HL-60 (cell line): ENCODE measurements around the gene GFPT1.

ENCODE experiments used
- DNase-seq, 2 experiments: peaks; one replicate each; pipeline ENCODE4 v3.0.0-alpha.2; 2010 to 2020; ENCODE audit warnings: low read depth in 1 of 2, low spot score in 1 of 2
- H3K27ac ChIP-seq: fragments of 250-450 bp; sonication (Bioruptor Pico); replicated peaks from 2 replicates; pipeline ENCODE4 v1.5.1; 2020; ENCODE audit warnings: mild to moderate bottlenecking, moderate library complexity
- H3K27me3 ChIP-seq: fragments of 250-450 bp; sonication (Bioruptor Pico); 2 replicates; pipeline ENCODE4 v1.5.1; 2021; ENCODE audit warnings: mild to moderate bottlenecking, moderate library complexity; ENCODE audit not compliant: insufficient read depth, poor library complexity, severe bottlenecking
- H3K4me3 ChIP-seq: replicated peaks from 2 replicates; pipeline ENCODE4 v1.5.1; 2011; ENCODE audit warnings: mild to moderate bottlenecking, control low read depth, low read length; ENCODE audit not compliant: insufficient read depth
- GABPA ChIP-seq: IDR thresholded peaks from 2 replicates; pipeline ENCODE4 v1.6.1; 2012; ENCODE audit warnings: low read depth
- POLR2AphosphoS5 ChIP-seq: IDR thresholded peaks from 2 replicates; pipeline ENCODE4 v1.6.1; 2012; ENCODE audit warnings: low read depth
- REST ChIP-seq: IDR thresholded peaks from 2 replicates; pipeline ENCODE4 v1.6.1; 2012; ENCODE audit warnings: low read depth; ENCODE audit not compliant: insufficient replicate concordance
- SPI1 ChIP-seq: IDR thresholded peaks from 2 replicates; pipeline ENCODE4 v1.6.1; 2012; ENCODE audit warnings: low read depth, mild to moderate bottlenecking, borderline replicate concordance
- long read RNA-seq: library from polyadenylated mRNA; unstranded; transcript quantifications from one replicate; pipeline ENCODE4 v2.0.0, GENCODE V29; 2020
- TF ChIP-seq, protein P1 (sequence below): IDR thresholded peaks from one replicate; pipeline ENCODE4 v1.5.1; 2011; ENCODE audit warnings: low read length, control low read depth, inconsistent platforms; ENCODE audit not compliant: insufficient read depth

The GFPT1 gene
- long read RNA-seq, full-length matches to known transcripts, result 425 of 477 reads
- long read RNA-seq, partial matches to known transcripts, result 21 of 477 reads
- long read RNA-seq, other reads (novel, unspliced or antisense), result 31 of 477 reads

DNA sequence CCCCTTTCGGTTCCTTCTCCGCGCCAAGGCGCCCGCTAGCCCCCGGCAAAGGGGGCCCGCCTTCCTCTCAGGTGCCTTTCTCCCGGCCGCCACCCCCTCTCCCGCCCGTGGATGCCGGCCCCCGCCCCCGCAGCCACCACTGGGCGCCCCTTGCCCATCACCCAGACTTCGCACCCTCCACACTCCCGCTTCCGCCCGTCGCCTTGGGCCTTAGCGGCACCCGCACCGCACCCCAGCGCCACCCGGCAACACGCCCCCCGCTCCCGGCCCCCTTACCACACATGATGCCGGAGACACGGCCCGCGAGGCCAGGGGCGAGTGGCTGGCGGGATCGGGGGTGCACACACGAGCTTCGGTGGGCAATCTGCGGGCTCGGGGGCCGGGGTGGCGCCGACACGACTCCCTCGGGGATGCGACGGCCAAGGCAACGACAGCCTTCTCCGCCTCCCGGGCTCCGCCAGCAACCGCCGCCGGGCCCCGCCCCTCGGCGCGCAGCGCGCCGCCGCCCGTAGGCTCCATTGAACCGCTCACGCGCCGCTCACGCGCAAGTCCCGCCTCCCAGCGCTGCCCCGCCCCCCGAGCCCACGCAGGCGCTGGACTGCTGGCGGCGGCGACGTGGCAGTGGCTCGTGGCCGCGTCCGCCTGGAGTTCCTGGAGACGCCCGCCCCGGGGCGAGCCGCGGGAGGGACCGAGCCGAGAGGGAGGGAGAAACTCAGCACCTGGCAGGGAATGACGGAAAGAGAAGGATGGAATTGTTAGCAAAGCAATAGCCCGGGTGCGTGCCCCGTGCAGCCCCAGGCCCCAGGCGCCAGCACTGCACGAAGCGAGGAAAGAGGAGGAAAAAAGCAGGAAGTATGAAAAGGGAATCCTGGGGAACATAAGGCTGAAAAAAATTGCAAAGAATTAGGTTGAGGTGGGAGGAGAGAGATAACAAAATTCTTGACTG lies at the start of gene GFPT1:
TSS of gene GFPT1 (minus strand) at position 439 of the 946 bp plus-strand sequence. CDS start at position 283, 156 bp downstream.
- peak; percentile 79 to 90 for DNase-seq
- Histone ChIP-seq H3K27me3 (no peaks in the 10 kb centered on the region), H3K4me3 (peak within 1 kb of the TSS; percentile 99), H3K27ac (peak within 1 kb of the TSS; percentile 84)
- peak; percentile 65 for TF ChIP-seq REST
- peak; percentile 94 for TF ChIP-seq POLR2AphosphoS5
- TF ChIP-seq, protein P1, sequence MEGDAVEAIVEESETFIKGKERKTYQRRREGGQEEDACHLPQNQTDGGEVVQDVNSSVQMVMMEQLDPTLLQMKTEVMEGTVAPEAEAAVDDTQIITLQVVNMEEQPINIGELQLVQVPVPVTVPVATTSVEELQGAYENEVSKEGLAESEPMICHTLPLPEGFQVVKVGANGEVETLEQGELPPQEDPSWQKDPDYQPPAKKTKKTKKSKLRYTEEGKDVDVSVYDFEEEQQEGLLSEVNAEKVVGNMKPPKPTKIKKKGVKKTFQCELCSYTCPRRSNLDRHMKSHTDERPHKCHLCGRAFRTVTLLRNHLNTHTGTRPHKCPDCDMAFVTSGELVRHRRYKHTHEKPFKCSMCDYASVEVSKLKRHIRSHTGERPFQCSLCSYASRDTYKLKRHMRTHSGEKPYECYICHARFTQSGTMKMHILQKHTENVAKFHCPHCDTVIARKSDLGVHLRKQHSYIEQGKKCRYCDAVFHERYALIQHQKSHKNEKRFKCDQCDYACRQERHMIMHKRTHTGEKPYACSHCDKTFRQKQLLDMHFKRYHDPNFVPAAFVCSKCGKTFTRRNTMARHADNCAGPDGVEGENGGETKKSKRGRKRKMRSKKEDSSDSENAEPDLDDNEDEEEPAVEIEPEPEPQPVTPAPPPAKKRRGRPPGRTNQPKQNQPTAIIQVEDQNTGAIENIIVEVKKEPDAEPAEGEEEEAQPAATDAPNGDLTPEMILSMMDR, result no peak

DNA sequence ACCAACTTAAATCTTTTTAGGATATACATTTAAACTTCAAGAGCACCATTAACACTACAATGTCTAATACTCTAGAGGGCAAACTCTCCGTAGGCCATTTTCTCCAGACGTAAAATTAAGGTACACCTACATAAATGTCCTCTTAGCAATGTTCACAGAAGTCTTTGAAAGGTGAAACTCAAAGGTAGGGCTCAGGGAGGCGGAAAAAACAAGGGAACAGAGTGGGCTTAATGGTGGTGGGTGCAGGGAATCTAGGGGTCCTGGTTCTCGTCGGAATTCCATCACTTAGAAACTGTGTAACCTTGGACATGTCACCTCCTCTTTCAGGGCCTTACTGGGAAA lies 49.5 kb upstream of the GFPT1 start:
- peak overlapping the region; percentile 98 for H3K27ac ChIP-seq
- DNase-seq, result no peak
- no peaks in the 10 kb centered on the region for H3K27me3 ChIP-seq
- H3K4me3 ChIP-seq, result peak overlapping the region; percentile 83
- TF ChIP-seq POLR2AphosphoS5 (no peak), SPI1 (no peak), REST (no peak), GABPA (no peak)
- TF ChIP-seq, protein P1, result no peak

DNA sequence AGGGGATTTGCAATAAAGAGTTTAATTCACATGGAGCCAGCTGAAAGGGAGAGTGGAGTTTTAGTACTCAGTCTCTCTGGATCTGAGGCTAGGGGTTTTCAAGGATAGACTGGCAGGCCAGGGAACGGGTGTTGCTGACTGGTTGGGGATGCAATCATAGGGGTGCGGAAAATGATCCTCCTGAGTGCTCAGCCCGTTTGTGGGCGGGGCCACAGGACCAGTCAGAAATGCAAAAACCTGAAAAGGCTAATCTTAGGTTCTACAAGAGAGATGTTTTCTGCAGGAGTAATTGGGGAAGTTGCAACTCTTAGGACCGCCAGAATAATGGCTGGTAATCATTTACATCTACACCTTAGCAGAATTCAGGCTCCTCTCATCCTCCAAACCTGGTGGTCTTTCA lies 47.7 kb upstream of the GFPT1 start:
- TF ChIP-seq POLR2AphosphoS5, result no peak
- TF ChIP-seq REST, result no peak
- TF ChIP-seq SPI1, result no peak
- TF ChIP-seq, protein P1, result no peak
- TF ChIP-seq GABPA, result no peak
- H3K27ac ChIP-seq, result no peak overlapping the region
- no peaks in the 10 kb centered on the region for H3K27me3 ChIP-seq
- DNase-seq, result no peak
- H3K4me3 ChIP-seq, result no peak overlapping the region
